Ovary (tissue), 3 donors: ENCODE measurements around the gene JUND.

Experiments used
- CTCF ChIP-seq, 3 donors: fragments of 450-650 bp in 2 of 3; fragments of 200-600 bp in 1 of 3; IDR thresholded peaks; one replicate each; pipeline versions ENCODE4 v1.5.1 to v1.8.0; 2016 to 2022; ENCODE audit warnings: antibody characterized with exemption in 3 of 3, mild to moderate bottlenecking in 1 of 3
- POLR2A ChIP-seq: fragments of 450-650 bp; IDR thresholded peaks from one replicate; pipeline ENCODE4 v1.6.1; 2017; ENCODE audit warnings: antibody characterized with exemption, mild to moderate bottlenecking, moderate library complexity
- donor health status: DM: no; HTN: no; CAD: no.

- TF ChIP-seq POLR2A, result no peak
- no peak for TF ChIP-seq CTCF (IDR thresholded peaks at IDR 0.05)
Observed at GRCh38 chr19:18310966-18311365, 29.5 kb upstream of the JUND start.
